Fibroblast of skin of abdomen (primary cell): Measurements from ENCODE around the gene NT5C3A. TPM values are rescaled to one million over a fixed set of nuclear protein-coding genes. Genes with fewer than 3 reads are reported as not detected.
"Not testable (repeated sequence)": the region's sequence is repeated elsewhere in the genome, so short reads cannot be mapped to it uniquely, and the experiment has no call there.

Experiments used
- DNase-seq: peaks from one replicate; pipeline ENCODE4 v3.0.0-alpha.2; 2013
- polyA plus RNA-seq, 2 experiments: library from polyadenylated mRNA; unstranded; fragments of 120-200 nt; gene quantifications; one replicate each; pipeline ENCODE4 v1.2.1, GENCODE V29; 2013; ENCODE audit not compliant: insufficient read length in 2 of 2

NT5C3A gene
- 25.1 TPM for polyA plus RNA-seq (2013, experiment 1 of 2; ENCODE audit: insufficient read length)
- 24.4 TPM for polyA plus RNA-seq (2013, experiment 2 of 2; ENCODE audit: insufficient read length)

- DNase-seq: peak; percentile 28
These were observed at the start of gene NT5C3A for GRCh38 chr7:33062023-33062781. Gene NT5C3A (minus strand): TSS chr7:33062776. CDS start chr7:33062705, 71 bp downstream.

GRCh38 chr7:33111614-33112013, 49.0 kb upstream of the NT5C3A start:
- DNase-seq: no peak

- peak; percentile 15 for DNase-seq
These were observed 47.2 kb upstream of the NT5C3A start for GRCh38 chr7:33109758-33110238.

GRCh38 chr7:33109005-33109757, 46.6 kb upstream of the NT5C3A start, which contains the start of gene RP9:
Gene RP9 (minus strand): TSS chr7:33109404. CDS start chr7:33109372, 32 bp downstream.
- peak; percentile 73 for DNase-seq

- no peak for DNase-seq
These were observed 46.0 kb upstream of the NT5C3A start for GRCh38 chr7:33108554-33109004.

- peak; percentile 59 for DNase-seq
These were observed 44.8 kb upstream of the NT5C3A start for GRCh38 chr7:33107136-33108066.

- no peak for DNase-seq
These were observed 39.3 kb upstream of the NT5C3A start for GRCh38 chr7:33101906-33102305.

- DNase-seq: no peak
These were observed 38.2 kb upstream of the NT5C3A start for GRCh38 chr7:33100770-33101169.

- DNase-seq: no peak
These were observed 36.8 kb upstream of the NT5C3A start for GRCh38 chr7:33099154-33099940.

- not testable (repeated sequence) for DNase-seq
These were observed 32.2 kb upstream of the NT5C3A start for GRCh38 chr7:33094745-33095275.

- DNase-seq: no peak
These were observed 30.7 kb upstream of the NT5C3A start for GRCh38 chr7:33093266-33093665.

- DNase-seq: no peak
These were observed 29.1 kb upstream of the NT5C3A start for GRCh38 chr7:33091641-33092191.

- DNase-seq: peak; percentile 51
These were observed 28.5 kb upstream of the NT5C3A start for GRCh38 chr7:33091111-33091531.

- DNase-seq: no peak
These were observed 26.6 kb upstream of the NT5C3A start for GRCh38 chr7:33089142-33089541.

GRCh38 chr7:33087858-33088257, 25.3 kb upstream of the NT5C3A start:
- DNase-seq: no peak

GRCh38 chr7:33087356-33087755, 24.8 kb upstream of the NT5C3A start:
- DNase-seq: no peak

- no peak for DNase-seq
These were observed 17.5 kb upstream of the NT5C3A start for GRCh38 chr7:33079763-33080690.

GRCh38 chr7:33079096-33079495, 16.5 kb upstream of the NT5C3A start:
- DNase-seq: no peak

GRCh38 chr7:33076737-33077136, 14.2 kb upstream of the NT5C3A start:
- DNase-seq: no peak
